Large intestine (tissue), 3 donors: ENCODE measurements around the gene CELSR1. TPM values are rescaled to one million over a fixed set of nuclear protein-coding genes. Genes with fewer than 3 reads are reported as not detected.
A peak's percentile ranks its signal among the peaks of the same experiment; 100 is the strongest.

Source experiments
- DNase-seq, 2 donors: peaks; one replicate each; pipeline versions ENCODE4 v3.0.0 to v3.0.0-alpha.2; 2013
- H3K27ac ChIP-seq: one replicate; pipeline ENCODE4 v1.5.1; 2013; ENCODE audit warnings: low read length
- H3K27me3 ChIP-seq: 2 replicates; pipeline ENCODE4 v1.6.1; 2013; ENCODE audit warnings: low read length; ENCODE audit not compliant: control insufficient read depth, insufficient read depth
- H3K36me3 ChIP-seq: 2 replicates; pipeline ENCODE4 v1.6.1; 2013; ENCODE audit warnings: low read length; ENCODE audit not compliant: control insufficient read depth, insufficient read depth
- H3K4me1 ChIP-seq: one replicate; pipeline ENCODE4 v1.6.1; 2013; ENCODE audit warnings: low read length; ENCODE audit not compliant: control insufficient read depth, insufficient read depth
- H3K4me3 ChIP-seq: one replicate; pipeline ENCODE4 v1.5.1; 2013; ENCODE audit warnings: low read length
- H3K9me3 ChIP-seq: one replicate; pipeline ENCODE4 v1.6.1; 2013; ENCODE audit warnings: mild to moderate bottlenecking, low read depth, low read length, moderate library complexity; ENCODE audit not compliant: control insufficient read depth
- WGBS: methylation state at CpG from one replicate; pipeline ENCODE4 v1.1.5; 2013; ENCODE audit warnings: low lambda C conversion rate; ENCODE audit not compliant: insufficient coverage; 5-methylcytosine and 5-hydroxymethylcytosine counted together
- polyA plus RNA-seq: library from polyadenylated mRNA; unstranded; fragments of 120-200 nt; gene quantifications from one replicate; pipeline ENCODE4 v1.2.1, GENCODE V29; 2013

Gene CELSR1
- polyA plus RNA-seq, 1 donor = 5.9 TPM

- WGBS = no CpG with 5 or more reads among the region's 13 CpGs
- no peaks in the 10 kb centered on the region for H3K9me3 ChIP-seq
- H3K27me3 ChIP-seq = peaks cover 31% of the 10 kb centered on the region
- no peaks in the 10 kb centered on the region for H3K36me3 ChIP-seq
- no peak overlapping the region for H3K4me3 ChIP-seq
- no peak overlapping the region for H3K27ac ChIP-seq
- no peak for DNase-seq
- peaks cover 19% of the 10 kb centered on the region for H3K4me1 ChIP-seq
Measured at GRCh38 chr22:46526244-46526839, 11.1 kb downstream of the CELSR1 start.

GRCh38 chr22:46525389-46526243 lies 11.8 kb downstream of the CELSR1 start:
- Histone ChIP-seq H3K4me1 (peaks cover 19% of the 10 kb centered on the region), H3K27ac (no peak overlapping the region), H3K36me3 (no peaks in the 10 kb centered on the region), H3K27me3 (peaks cover 31% of the 10 kb centered on the region), H3K9me3 (no peaks in the 10 kb centered on the region), H3K4me3 (no peak overlapping the region)
- DNase-seq = no peak
- WGBS = no CpG with 5 or more reads among the region's 22 CpGs

GRCh38 chr22:46524203-46524740 lies 13.1 kb downstream of the CELSR1 start:
- no peak for DNase-seq
- Histone ChIP-seq H3K4me3 (no peak overlapping the region), H3K4me1 (peaks cover 19% of the 10 kb centered on the region), H3K27ac (no peak overlapping the region), H3K36me3 (no peaks in the 10 kb centered on the region), H3K9me3 (no peaks in the 10 kb centered on the region), H3K27me3 (peaks cover 31% of the 10 kb centered on the region)
- WGBS = no CpG with 5 or more reads among the region's 19 CpGs

- no CpG with 5 or more reads among the region's 8 CpGs for WGBS
- peaks cover 17% of the 10 kb centered on the region for H3K4me1 ChIP-seq
- no peak overlapping the region for H3K4me3 ChIP-seq
- H3K36me3 ChIP-seq = no peaks in the 10 kb centered on the region
- H3K9me3 ChIP-seq = no peaks in the 10 kb centered on the region
- H3K27ac ChIP-seq = no peak overlapping the region
- peaks cover 33% of the 10 kb centered on the region for H3K27me3 ChIP-seq
- peak; percentile 69 to 84 for DNase-seq
Measured at GRCh38 chr22:46522797-46523196, 14.6 kb downstream of the CELSR1 start.

- WGBS = 80% methylated on average over 1 of the region's 5 CpGs
- peaks cover 11% of the 10 kb centered on the region for H3K4me1 ChIP-seq
- H3K4me3 ChIP-seq = no peak overlapping the region
- no peaks in the 10 kb centered on the region for H3K9me3 ChIP-seq
- no peak overlapping the region for H3K27ac ChIP-seq
- no peak for DNase-seq
- peaks cover 29% of the 10 kb centered on the region for H3K27me3 ChIP-seq
- H3K36me3 ChIP-seq = no peaks in the 10 kb centered on the region
Measured at GRCh38 chr22:46521994-46522393, 15.4 kb downstream of the CELSR1 start.

- 100% methylated on average over 3 of the region's 8 CpGs for WGBS
- no peak overlapping the region for H3K27ac ChIP-seq
- no peaks in the 10 kb centered on the region for H3K9me3 ChIP-seq
- no peaks in the 10 kb centered on the region for H3K36me3 ChIP-seq
- H3K27me3 ChIP-seq = peaks cover 20% of the 10 kb centered on the region
- DNase-seq = no peak
- peaks cover 11% of the 10 kb centered on the region for H3K4me1 ChIP-seq
- H3K4me3 ChIP-seq = no peak overlapping the region
Measured at GRCh38 chr22:46520880-46521279, 16.5 kb downstream of the CELSR1 start.

- no peak overlapping the region for H3K4me3 ChIP-seq
- no peak overlapping the region for H3K27ac ChIP-seq
- no peaks in the 10 kb centered on the region for H3K36me3 ChIP-seq
- no peaks in the 10 kb centered on the region for H3K9me3 ChIP-seq
- WGBS = no CpG with 5 or more reads among the region's 9 CpGs
- no peak for DNase-seq
- H3K27me3 ChIP-seq = peaks cover 9% of the 10 kb centered on the region
- peaks cover 11% of the 10 kb centered on the region for H3K4me1 ChIP-seq
Measured at GRCh38 chr22:46519377-46519776, 18.0 kb downstream of the CELSR1 start.

- H3K27ac ChIP-seq = no peak overlapping the region
- H3K4me3 ChIP-seq = no peak overlapping the region
- no peaks in the 10 kb centered on the region for H3K9me3 ChIP-seq
- H3K27me3 ChIP-seq = peaks cover 3% of the 10 kb centered on the region
- DNase-seq = no peak
- peaks cover 11% of the 10 kb centered on the region for H3K4me1 ChIP-seq
- WGBS = 90% methylated on average over 4 of the region's 25 CpGs
- no peaks in the 10 kb centered on the region for H3K36me3 ChIP-seq
Measured at GRCh38 chr22:46518542-46519325, 18.7 kb downstream of the CELSR1 start.

GRCh38 chr22:46518038-46518437 lies 19.4 kb downstream of the CELSR1 start:
- no CpG with 5 or more reads among the region's 18 CpGs for WGBS
- no peak for DNase-seq

GRCh38 chr22:46517255-46517761 lies 20.1 kb downstream of the CELSR1 start:
- no peak overlapping the region for H3K4me3 ChIP-seq
- H3K4me1 ChIP-seq = peaks cover 4% of the 10 kb centered on the region
- H3K9me3 ChIP-seq = no peaks in the 10 kb centered on the region
- DNase-seq = no peak
- H3K36me3 ChIP-seq = no peaks in the 10 kb centered on the region
- peaks cover 2% of the 10 kb centered on the region for H3K27me3 ChIP-seq
- H3K27ac ChIP-seq = no peak overlapping the region
- WGBS = no CpG with 5 or more reads among the region's 22 CpGs

More at GRCh38 chr22:46518038-46518437, 19.4 kb downstream of the CELSR1 start:
- Histone ChIP-seq H3K4me1 (peaks cover 9% of the 10 kb centered on the region), H3K4me3 (no peak overlapping the region), H3K36me3 (no peaks in the 10 kb centered on the region), H3K9me3 (no peaks in the 10 kb centered on the region), H3K27ac (no peak overlapping the region), H3K27me3 (peaks cover 2% of the 10 kb centered on the region)
